IMR-90 (cell line): ENCODE measurements around the gene PDS5B.

Experiments
- CTCF ChIP-seq: conservative IDR thresholded peaks from 2 replicates; pipeline ENCODE4 v1.5.1; 2012; ENCODE audit warnings: mild to moderate bottlenecking, low read depth, low read length, improper control_type of control experiment
- POLR2A ChIP-seq: IDR thresholded peaks from 2 replicates; pipeline ENCODE4 v1.6.1; 2012; ENCODE audit warnings: mild to moderate bottlenecking, low read depth, low read length

DNA sequence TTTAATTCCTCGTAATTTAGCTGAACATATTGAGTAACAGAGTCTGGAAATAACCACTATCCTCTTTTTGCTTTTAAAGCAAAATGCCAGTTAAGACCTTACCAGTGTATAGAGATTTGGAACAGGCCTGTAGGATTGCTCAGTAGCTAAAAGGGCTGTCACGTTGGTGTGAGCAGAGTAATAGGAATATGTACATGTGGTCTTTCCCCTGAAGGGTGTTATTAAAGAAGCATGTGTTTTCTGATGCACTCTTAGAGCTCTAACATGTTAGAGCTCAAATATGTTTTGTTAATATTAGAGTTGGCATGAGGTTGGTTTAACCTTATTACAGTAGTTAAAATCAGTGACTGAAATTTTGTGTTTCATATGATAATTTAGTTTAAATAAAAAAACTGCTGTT, 172.9 kb downstream of the PDS5B start:
- TF ChIP-seq CTCF (no peak), POLR2A (no peak)
